ENCODE results near the gene RHOG.

- TF ChIP-seq CTCF (IDR thresholded peaks at IDR 0.05 in 4 of 5, conservative IDR thresholded peaks at IDR 0.05 in 1 of 5) (no peak), POLR2A (IDR thresholded peaks at IDR 0.05) (peak; percentile 44 to 63)
Observed at GRCh38 chr11:3859373-3859881, 18.7 kb upstream of the RHOG start.

Data from gastrocnemius medialis (tissue), 4 donors.